Testis (tissue), 3 donors: ENCODE measurements around the gene AUTS2. TPM values are rescaled to one million over a fixed set of nuclear protein-coding genes. Genes with fewer than 3 reads are reported as not detected.

Source experiments
- DNase-seq: peaks from one replicate; pipeline ENCODE4 v3.0.0-alpha.2; 2019
- H3K27ac ChIP-seq, 2 donors: fragments of 200-600 bp; sonication (generic); one replicate each; pipeline ENCODE4 v1.5.1; 2019
- H3K27me3 ChIP-seq: fragments of 200-600 bp; sonication (generic); one replicate; pipeline ENCODE4 v1.5.1; 2019
- H3K36me3 ChIP-seq: fragments of 200-600 bp; sonication (generic); one replicate; pipeline ENCODE4 v1.5.1; 2017; ENCODE audit warnings: low read depth; ENCODE audit errors: missing control alignments
- H3K4me1 ChIP-seq: fragments of 200-600 bp; sonication (generic); one replicate; pipeline ENCODE4 v1.5.1; 2019
- H3K4me3 ChIP-seq, 2 donors: fragments of 200-600 bp; sonication (generic); one replicate each; pipeline ENCODE4 v1.5.1; 2017 to 2019
- H3K9me3 ChIP-seq: fragments of 200-600 bp; sonication (generic); one replicate; pipeline ENCODE4 v1.5.1; 2017
- POLR2A ChIP-seq: fragments of 450-650 bp; IDR thresholded peaks from one replicate; pipeline ENCODE4 v1.6.1; 2017; ENCODE audit warnings: antibody characterized with exemption, mild to moderate bottlenecking, moderate library complexity
- WGBS, 2 donors: methylation state at CpG; one replicate each; pipeline ENCODE4 v1.1.5; 2018; 5-methylcytosine and 5-hydroxymethylcytosine counted together
- intact Hi-C: fragments of 100-400 bp; cut with DNase I; formaldehyde crosslinking; loops from one replicate; pipeline ENCODE4 v1.15.1; 2023; ENCODE audit warnings: low total_unique reads
- polyA plus RNA-seq: library from polyadenylated mRNA; stranded (reverse); fragments of 350-450 nt; fragmentation: Illumina TruSeq; extraction: RNeasy Lipid Tissue Mini Kit (QIAGEN cat#74804); gene quantifications from one replicate; pipeline ENCODE4 v1.2.3, GENCODE V29; 2014; ENCODE audit warnings: low read depth, low replicate concordance; ENCODE audit not compliant: insufficient read depth
- total RNA-seq, 2 donors: library from RNA; depleted of rRNA; stranded (reverse); fragments of >200 nt; gene quantifications; one replicate each; pipeline ENCODE4 v1.2.3, GENCODE V29; 2016
- TF ChIP-seq, protein P1 (sequence below), 3 experiments: fragments of 450-650 bp in 2 of 3; fragments of 200-600 bp in 1 of 3; sonication (generic) in 1 of 3; IDR thresholded peaks; one replicate each; pipeline ENCODE4 v1.5.1; 2016 to 2019; ENCODE audit warnings: antibody characterized with exemption in 3 of 3, mild to moderate bottlenecking in 2 of 3, moderate library complexity in 1 of 3

Gene AUTS2
- total and polyA plus RNA-seq, 3 donors from 2014 or later = 21.3 to 75.5 (median 56.1) TPM

GRCh38 chr7:70016044-70016770 is 417.9 kb downstream of the AUTS2 start:
- 55 to 64% methylated on average over 6 of the region's 6 CpGs for WGBS, 2 donors
- intact Hi-C loops = no loop called here
- no peak for DNase-seq

DNA sequence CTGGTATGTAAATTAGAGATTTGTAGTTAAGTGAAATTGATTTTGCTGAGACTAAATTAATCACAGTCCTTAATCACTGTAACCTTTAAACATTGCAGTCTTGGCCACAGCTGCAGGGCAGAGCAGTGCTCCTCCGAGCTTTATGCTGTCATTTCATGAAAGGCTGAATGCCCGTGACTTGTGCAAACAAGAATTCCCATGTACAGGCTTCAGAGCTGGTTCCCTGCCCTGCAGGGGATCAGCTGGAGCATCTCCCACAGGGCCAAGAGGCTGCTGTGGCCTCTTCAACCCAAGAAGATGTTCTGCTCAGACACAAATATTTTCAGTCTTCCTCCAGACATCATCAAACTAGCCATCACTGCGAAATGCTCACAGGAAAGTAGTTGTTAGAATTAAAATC is 419.1 kb downstream of the AUTS2 start:
- Histone ChIP-seq H3K4me3 (no peak overlapping the region), H3K27ac (no peak overlapping the region), H3K36me3 (no peaks in the 10 kb centered on the region), H3K9me3 (no peaks in the 10 kb centered on the region), H3K4me1 (no peaks in the 10 kb centered on the region), H3K27me3 (no peaks in the 10 kb centered on the region)
- DNase-seq = no peak
- WGBS, 2 donors = 72 to 79% methylated on average over 3 of the region's 3 CpGs
- no peak for TF ChIP-seq POLR2A
- TF ChIP-seq, protein P1, sequence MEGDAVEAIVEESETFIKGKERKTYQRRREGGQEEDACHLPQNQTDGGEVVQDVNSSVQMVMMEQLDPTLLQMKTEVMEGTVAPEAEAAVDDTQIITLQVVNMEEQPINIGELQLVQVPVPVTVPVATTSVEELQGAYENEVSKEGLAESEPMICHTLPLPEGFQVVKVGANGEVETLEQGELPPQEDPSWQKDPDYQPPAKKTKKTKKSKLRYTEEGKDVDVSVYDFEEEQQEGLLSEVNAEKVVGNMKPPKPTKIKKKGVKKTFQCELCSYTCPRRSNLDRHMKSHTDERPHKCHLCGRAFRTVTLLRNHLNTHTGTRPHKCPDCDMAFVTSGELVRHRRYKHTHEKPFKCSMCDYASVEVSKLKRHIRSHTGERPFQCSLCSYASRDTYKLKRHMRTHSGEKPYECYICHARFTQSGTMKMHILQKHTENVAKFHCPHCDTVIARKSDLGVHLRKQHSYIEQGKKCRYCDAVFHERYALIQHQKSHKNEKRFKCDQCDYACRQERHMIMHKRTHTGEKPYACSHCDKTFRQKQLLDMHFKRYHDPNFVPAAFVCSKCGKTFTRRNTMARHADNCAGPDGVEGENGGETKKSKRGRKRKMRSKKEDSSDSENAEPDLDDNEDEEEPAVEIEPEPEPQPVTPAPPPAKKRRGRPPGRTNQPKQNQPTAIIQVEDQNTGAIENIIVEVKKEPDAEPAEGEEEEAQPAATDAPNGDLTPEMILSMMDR (IDR thresholded peaks at IDR 0.05) = no peak
- intact Hi-C loops = no loop called here

More at GRCh38 chr7:70016044-70016770, 417.9 kb downstream of the AUTS2 start:
- Histone ChIP-seq H3K4me3 (no peak overlapping the region), H3K27me3 (no peaks in the 10 kb centered on the region), H3K9me3 (no peaks in the 10 kb centered on the region), H3K27ac (no peak overlapping the region), H3K4me1 (no peaks in the 10 kb centered on the region), H3K36me3 (no peaks in the 10 kb centered on the region)
- TF ChIP-seq, protein P1 (IDR thresholded peaks at IDR 0.05) = no peak
- TF ChIP-seq POLR2A = no peak

DNA sequence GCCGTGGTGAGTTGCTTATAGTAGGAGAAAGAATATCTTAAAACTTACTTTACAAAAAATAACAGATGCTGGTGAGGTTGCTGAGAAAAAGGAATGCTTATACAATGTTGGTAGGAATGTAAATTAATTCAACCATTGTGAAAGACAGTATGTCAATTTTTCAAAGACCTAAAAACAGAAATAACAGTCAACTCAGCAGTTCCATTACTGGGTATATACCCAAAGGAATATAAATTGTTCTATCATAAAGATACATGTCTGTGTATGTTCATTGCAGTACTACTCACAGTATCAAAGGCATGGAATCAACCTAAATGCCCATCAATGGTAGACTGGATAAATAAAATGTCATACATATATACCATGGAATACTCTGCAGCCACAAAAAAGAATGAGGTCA is 420.4 kb downstream of the AUTS2 start:
- DNase-seq = no peak
- Histone ChIP-seq H3K27ac (no peak overlapping the region), H3K4me3 (no peak overlapping the region), H3K4me1 (no peaks in the 10 kb centered on the region), H3K36me3 (no peaks in the 10 kb centered on the region), H3K27me3 (no peaks in the 10 kb centered on the region), H3K9me3 (no peaks in the 10 kb centered on the region)
- TF ChIP-seq POLR2A = no peak
- TF ChIP-seq, protein P1 (IDR thresholded peaks at IDR 0.05) = no peak
- 77 to 89% methylated on average over 1 of the region's 1 CpG for whole genome bisulfite sequencing, 2 donors
- intact Hi-C loops = no loop called here

GRCh38 chr7:70027867-70028266 is 429.6 kb downstream of the AUTS2 start:
- Histone ChIP-seq H3K36me3 (no peaks in the 10 kb centered on the region), H3K4me1 (no peaks in the 10 kb centered on the region), H3K27ac (no peak overlapping the region), H3K27me3 (no peaks in the 10 kb centered on the region), H3K4me3 (no peak overlapping the region), H3K9me3 (no peaks in the 10 kb centered on the region)
- no peak for DNase-seq
- intact Hi-C loops = no loop called here
- TF ChIP-seq, protein P1 (IDR thresholded peaks at IDR 0.05) = no peak
- no peak for TF ChIP-seq POLR2A
- 75% methylated on average over 4 of the region's 4 CpGs for WGBS, 2 donors

DNA sequence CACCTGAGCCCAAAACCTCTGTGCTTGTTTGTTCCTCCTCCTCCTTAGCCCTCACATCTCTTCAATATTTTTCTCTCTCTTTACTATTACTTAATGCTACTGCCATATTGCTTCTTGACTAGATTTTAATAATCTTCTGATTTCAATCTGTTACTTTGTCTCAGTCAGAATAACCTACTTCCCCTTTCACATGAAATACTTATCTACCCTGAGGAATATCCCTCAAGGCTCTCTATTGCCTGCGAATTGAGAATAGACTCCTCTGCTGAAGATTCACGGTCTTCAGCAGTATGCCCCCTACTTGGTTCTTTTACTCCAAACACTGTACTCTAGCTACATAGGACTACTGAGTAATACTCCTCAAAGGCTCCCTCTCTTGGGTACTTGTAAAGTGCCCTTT is 430.3 kb downstream of the AUTS2 start:
- WGBS, 2 donors = 73 to 98% methylated on average over 2 of the region's 2 CpGs
- H3K4me1 ChIP-seq = no peaks in the 10 kb centered on the region
- H3K36me3 ChIP-seq = no peaks in the 10 kb centered on the region
- no peaks in the 10 kb centered on the region for H3K9me3 ChIP-seq
- no peak overlapping the region for H3K4me3 ChIP-seq
- no peak for DNase-seq
- no peak overlapping the region for H3K27ac ChIP-seq
- intact Hi-C loops = no loop called here
- no peaks in the 10 kb centered on the region for H3K27me3 ChIP-seq
- TF ChIP-seq, protein P1 (IDR thresholded peaks at IDR 0.05) = no peak
- TF ChIP-seq POLR2A = no peak
